ENCODE data around the gene MYBPC1. TPM values are rescaled to one million over a fixed set of nuclear protein-coding genes. Genes with fewer than 3 reads are reported as not detected.

The MYBPC1 gene
- total RNA-seq, 1 experiment from 2014 or later, result not detected

DNA sequence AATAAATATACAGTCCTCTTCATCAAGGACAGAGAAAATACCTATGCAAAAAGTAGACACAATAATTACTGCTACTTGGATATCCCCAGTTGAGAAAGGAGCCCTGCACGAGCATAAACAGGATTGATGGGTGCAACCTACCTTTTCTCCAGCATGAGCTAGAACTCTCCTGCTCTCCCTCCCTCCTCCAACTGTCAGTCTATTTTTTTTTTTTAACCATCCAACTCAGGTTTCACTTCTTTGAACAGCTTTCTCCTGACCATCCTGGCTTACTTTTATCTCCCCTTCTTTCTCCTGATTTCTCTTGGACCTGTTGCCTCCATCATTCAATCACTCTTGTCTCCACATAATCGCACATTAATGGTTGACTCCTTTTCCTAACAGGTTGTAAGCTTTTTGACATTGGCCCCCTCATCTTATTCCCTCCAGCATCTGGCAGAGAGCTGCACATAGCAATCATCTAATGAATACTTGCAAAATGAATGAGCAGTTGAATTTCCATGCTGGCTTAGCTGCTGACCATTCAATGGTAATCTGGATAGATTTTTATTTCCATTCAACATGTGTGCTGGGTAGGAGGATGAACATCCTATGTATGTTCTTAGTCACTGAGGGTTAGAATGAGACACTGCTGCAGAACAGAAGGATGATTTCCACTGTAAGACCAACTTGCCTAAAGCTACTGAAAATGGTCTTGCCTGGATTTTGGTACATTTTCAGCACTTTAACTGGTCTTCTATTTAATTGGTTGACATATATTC, 24.4 kb downstream of the MYBPC1 start:
- Histone ChIP-seq H3K9me3 (ENCODE audit: control insufficient read depth, insufficient read depth, low read depth, low read length) (no peaks in the 10 kb centered on the region), H3K27me3 (ENCODE audit: control insufficient read depth, insufficient read depth, low read length) (peaks cover 5% of the 10 kb centered on the region), H3K4me3 (ENCODE audit: low read depth in 2 of 2, low read length in 2 of 2) (no peak overlapping the region), H3K4me1 (ENCODE audit: control insufficient read depth, insufficient read depth, low read length) (no peaks in the 10 kb centered on the region), H3K27ac (ENCODE audit: low read length) (no peak overlapping the region), H3K36me3 (ENCODE audit: control insufficient read depth, insufficient read depth, low read length) (no peaks in the 10 kb centered on the region)
- no TSS peak for BruUV-seq (replicated peaks)
- intact Hi-C loops (cut with micrococcal nuclease; ENCODE audit: unreplicated experiment), result no loop called here
- TF ChIP-seq SIN3A (IDR thresholded peaks at IDR 0.05; ENCODE audit: borderline replicate concordance, insufficient read depth, low read depth, low read length), result no peak
- TF ChIP-seq TCF7L2 (IDR thresholded peaks at IDR 0.05; ENCODE audit: low read depth, low read length), result no peak
- no peak for TF ChIP-seq POLR2AphosphoS5 (IDR thresholded peaks at IDR 0.05; ENCODE audit: low read depth, low read length)
- TF ChIP-seq REST (IDR thresholded peaks at IDR 0.05; ENCODE audit: insufficient read depth in 1 of 2, low read depth in 2 of 2, low read length in 1 of 2), result no peak
- in situ Hi-C loops (cut with HindIII; ENCODE audit: low pct_unique_long_range_greater_than_20kb, low sequenced_read_pairs), result no loop called here
- no peak for DNase-seq (ENCODE audit: low read depth, low spot score)
- ATAC-seq, result no peak
- CTCF ChIA-PET, result no interaction called here
- POLR2A ChIA-PET, result no interaction called here

DNA sequence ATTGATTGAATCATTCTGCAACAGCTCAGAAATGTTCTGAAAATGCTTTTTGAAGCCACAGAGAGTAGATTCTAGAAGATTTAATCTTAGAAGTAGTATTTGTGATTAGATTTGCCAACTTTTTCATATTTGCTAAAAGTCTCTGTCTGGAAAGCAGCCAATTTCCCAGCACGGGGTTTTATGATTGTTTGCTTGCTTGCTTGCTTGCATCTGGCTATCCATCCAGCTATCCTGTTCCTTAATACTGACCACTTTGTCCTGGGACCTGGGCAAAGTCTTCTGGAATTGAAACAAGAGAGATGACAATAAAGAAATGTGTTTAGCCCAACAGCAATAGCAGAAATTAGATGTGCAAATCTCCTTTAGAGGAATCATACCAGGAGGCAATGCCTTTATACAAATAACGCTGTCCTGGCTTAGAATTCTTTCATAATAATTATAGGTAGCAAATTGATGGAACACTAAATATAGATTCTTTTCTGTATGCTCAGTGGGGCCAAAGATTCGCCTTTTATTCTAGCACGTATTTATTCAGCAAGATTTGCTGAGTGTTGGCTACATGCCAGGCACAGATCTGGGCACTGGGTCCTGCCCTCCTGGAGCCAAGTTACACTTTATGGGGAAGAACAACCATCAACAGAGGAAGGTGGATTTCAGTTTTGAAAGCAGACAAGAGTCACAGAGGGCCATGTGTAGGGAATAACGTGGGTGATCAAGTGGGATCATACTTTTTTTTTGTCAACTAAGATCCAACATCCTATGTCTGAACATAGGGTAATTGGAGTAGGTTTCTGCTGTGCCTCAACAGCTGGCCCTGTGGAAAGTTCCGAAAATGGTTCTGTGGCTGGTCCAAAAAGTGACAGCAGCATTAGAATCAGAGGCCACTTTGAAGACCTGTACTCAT, 25.3 kb downstream of the MYBPC1 start:
- Histone ChIP-seq H3K9me3 (ENCODE audit: control insufficient read depth, insufficient read depth, low read depth, low read length) (no peaks in the 10 kb centered on the region), H3K27ac (ENCODE audit: low read length) (no peak overlapping the region), H3K27me3 (ENCODE audit: control insufficient read depth, insufficient read depth, low read length) (peaks cover 5% of the 10 kb centered on the region), H3K4me3 (ENCODE audit: low read depth in 2 of 2, low read length in 2 of 2) (no peak overlapping the region), H3K4me1 (ENCODE audit: control insufficient read depth, insufficient read depth, low read length) (no peaks in the 10 kb centered on the region), H3K36me3 (ENCODE audit: control insufficient read depth, insufficient read depth, low read length) (no peaks in the 10 kb centered on the region)
- BruUV-seq (replicated peaks), result no TSS peak
- intact Hi-C loops (cut with micrococcal nuclease; ENCODE audit: unreplicated experiment), result no loop called here
- DNase-seq (ENCODE audit: low read depth, low spot score) (no peak), ATAC-seq (no peak)
- TF ChIP-seq SIN3A (IDR thresholded peaks at IDR 0.05; ENCODE audit: borderline replicate concordance, insufficient read depth, low read depth, low read length) (no peak), POLR2AphosphoS5 (IDR thresholded peaks at IDR 0.05; ENCODE audit: low read depth, low read length) (no peak), REST (IDR thresholded peaks at IDR 0.05; ENCODE audit: insufficient read depth in 1 of 2, low read depth in 2 of 2, low read length in 1 of 2) (no peak), CTCF (IDR thresholded peaks at IDR 0.05) (no peak), TCF7L2 (IDR thresholded peaks at IDR 0.05; ENCODE audit: low read depth, low read length) (no peak)
- in situ Hi-C loops (cut with HindIII; ENCODE audit: low pct_unique_long_range_greater_than_20kb, low sequenced_read_pairs), result no loop called here
- POLR2A ChIA-PET, result no interaction called here
- CTCF ChIA-PET, result no interaction called here

Measured in Panc1 (cell line).